Caco-2 (cell line): ENCODE measurements around the gene P3H2. TPM values are rescaled to one million over a fixed set of nuclear protein-coding genes. Genes with fewer than 3 reads are reported as not detected.
"Not testable (repeated sequence)": the region's sequence is repeated elsewhere in the genome, so short reads cannot be mapped to it uniquely, and the experiment has no call there.

Experiments
- BruUV-seq: library from RNA; stranded (reverse); fragments of 400-500 nt; replicated peaks from 2 replicates; lab custom pipeline; 2021; lab: Mats Ljungman, UMichigan
- CTCF ChIA-PET: fragments of 300-600 bp; sonication (Branson Sonifier 250); formaldehyde crosslinking; loops from one replicate; lab custom pipeline; 2022; ENCODE audit warnings: antibody characterized with exemption; lab: Charles Lee
- POLR2A ChIA-PET: fragments of 300-600 bp; sonication (Branson Sonifier 250); formaldehyde crosslinking; loops from one replicate; lab custom pipeline; 2022; ENCODE audit warnings: antibody characterized with exemption; lab: Charles Lee
- DNase-seq, 2 experiments: peaks; one replicate each; pipeline versions ENCODE4 v3.0.0 to v3.0.0-alpha.2; 2020 to 2022
- H3K27me3 ChIP-seq: replicated peaks from 2 replicates; pipeline ENCODE4 v1.6.0; 2011; ENCODE audit warnings: low read length; ENCODE audit not compliant: control insufficient read depth, insufficient read depth
- H3K36me3 ChIP-seq: 2 replicates; pipeline ENCODE4 v1.5.1; 2011; ENCODE audit warnings: low read length; ENCODE audit not compliant: control insufficient read depth, insufficient read depth
- H3K4me1 ChIP-seq: fragments of 250-450 bp; sonication (Bioruptor Pico); 2 replicates; pipeline ENCODE4 v1.5.1; 2020; ENCODE audit warnings: mild to moderate bottlenecking
- H3K4me3 ChIP-seq: 2 replicates; pipeline ENCODE4 v1.5.1; 2011; ENCODE audit warnings: low read depth, mild to moderate bottlenecking, control low read depth, low read length
- H3K9me3 ChIP-seq: fragments of 250-450 bp; sonication (Bioruptor Pico); 2 replicates; pipeline ENCODE4 v1.5.1; 2020; ENCODE audit warnings: mild to moderate bottlenecking, moderate library complexity
- H3K27ac Mint-ChIP-seq: one replicate; pipeline ENCODE4 v1.8.0; 2022; ENCODE audit warnings: mixed read lengths; ENCODE audit not compliant: unreplicated experiment
- H3K27me3 Mint-ChIP-seq: one replicate; pipeline ENCODE4 v1.8.0; 2022; ENCODE audit warnings: mixed read lengths; ENCODE audit not compliant: insufficient read depth, unreplicated experiment
- H3K36me3 Mint-ChIP-seq: one replicate; pipeline ENCODE4 v1.8.0; 2022; ENCODE audit warnings: mild to moderate bottlenecking, mixed read lengths; ENCODE audit not compliant: insufficient read depth, unreplicated experiment
- H3K4me1 Mint-ChIP-seq: one replicate; pipeline ENCODE4 v1.8.0; 2022; ENCODE audit warnings: low read depth, mixed read lengths; ENCODE audit not compliant: unreplicated experiment
- H3K4me3 Mint-ChIP-seq: one replicate; pipeline ENCODE4 v1.8.0; 2022; ENCODE audit warnings: mild to moderate bottlenecking, moderate library complexity, mixed read lengths; ENCODE audit not compliant: unreplicated experiment
- H3K9me3 Mint-ChIP-seq: one replicate; pipeline ENCODE4 v1.8.0; 2022; ENCODE audit warnings: mixed read lengths; ENCODE audit not compliant: unreplicated experiment
- CTCF ChIP-seq, 2 experiments: fragments of 200-600 bp in 1 of 2; IDR thresholded peaks; 1 replicate in 1 of 2; 2 replicates in 1 of 2; pipeline versions ENCODE4 v1.5.1 to v1.8.0; 2011 to 2022; ENCODE audit warnings: antibody characterized with exemption in 1 of 2, control low read depth in 1 of 2, inconsistent platforms in 1 of 2, low read depth in 1 of 2, low read length in 1 of 2, mild to moderate bottlenecking in 1 of 2, moderate library complexity in 1 of 2; ENCODE audit not compliant: insufficient read depth in 1 of 2, severe bottlenecking in 1 of 2, unreplicated experiment in 1 of 2
- intact Hi-C: fragments of 100-400 bp; cut with micrococcal nuclease; formaldehyde crosslinking; loops from one replicate; pipeline ENCODE4 v1.10.0; 2022; ENCODE audit not compliant: unreplicated experiment
- total RNA-seq: library from RNA; stranded (reverse); gene quantifications from 2 replicates; pipeline ENCODE4 v1.2.3, GENCODE V29; 2022

The P3H2 gene
- total RNA-seq, 1 experiment from 2014 or later = 55.8 TPM

GRCh38 chr3:189961522-189962161 is 159.1 kb downstream of the P3H2 start:
- H3K4me1 Mint-ChIP-seq = no peaks in the 10 kb centered on the region
- POLR2A ChIA-PET = no interaction called here
- no peaks in the 10 kb centered on the region for H3K36me3 ChIP-seq

GRCh38 chr3:189961086-189961485 is 159.6 kb downstream of the P3H2 start:
- H3K9me3 ChIP-seq, H3K4me3 Mint-ChIP-seq, H3K9me3 Mint-ChIP-seq, DNase-seq, H3K27me3 Mint-ChIP-seq, H3K27me3 ChIP-seq, POLR2A ChIA-PET, H3K27ac Mint-ChIP-seq, H3K4me3 ChIP-seq, H3K4me1 Mint-ChIP-seq, H3K4me1 ChIP-seq, H3K36me3 ChIP-seq, BruUV-seq: not testable (repeated sequence)
- CTCF ChIA-PET = interaction anchor here (0.5 to 2.2 kb wide), 14 partner anchors 11 to 568 kb away, joined by 3 to 13 read pairs (median 3); partner anchors contain the start of genes CLDN1 and P3H2
- intact Hi-C loops = loop anchor here (1.0 kb wide), 4 partner anchors 241 to 463 kb away; partner anchors contain the start of gene CLDN1
- H3K36me3 Mint-ChIP-seq = peaks cover 54% of the 10 kb centered on the region

More at GRCh38 chr3:189961522-189962161, 159.1 kb downstream of the P3H2 start:
- Mint-ChIP-seq H3K27me3 (no peaks in the 10 kb centered on the region), H3K4me3 (no peak overlapping the region), H3K36me3 (peaks cover 56% of the 10 kb centered on the region), H3K9me3 (no peaks in the 10 kb centered on the region), H3K27ac (no peak overlapping the region)
- TF ChIP-seq CTCF (IDR thresholded peaks at IDR 0.05; ENCODE audit: insufficient read depth in 1 of 2, low read depth in 1 of 2, low read length in 1 of 2, severe bottlenecking in 1 of 2, unreplicated experiment in 1 of 2) = peak; percentile 82 to 90
- intact Hi-C loops = loop anchor here (1.0 kb wide), 4 partner anchors 241 to 463 kb away; partner anchors contain the start of gene CLDN1
- Histone ChIP-seq H3K4me3 (no peak overlapping the region), H3K4me1 (no peaks in the 10 kb centered on the region), H3K9me3 (no peaks in the 10 kb centered on the region), H3K27me3 (no peaks in the 10 kb centered on the region)
- CTCF ChIA-PET = interaction anchor here (0.5 to 2.2 kb wide), 15 partner anchors 11 to 568 kb away, joined by 3 to 13 read pairs (median 3); partner anchors contain the start of genes CLDN1 and P3H2
- BruUV-seq = no TSS peak
- peak; percentile 61 to 79 for DNase-seq

GRCh38 chr3:189954733-189955665 is 165.7 kb downstream of the P3H2 start:
- Mint-ChIP-seq H3K27ac (no peak overlapping the region), H3K27me3 (no peaks in the 10 kb centered on the region), H3K4me3 (no peak overlapping the region), H3K9me3 (no peaks in the 10 kb centered on the region), H3K4me1 (no peaks in the 10 kb centered on the region), H3K36me3 (peaks cover 12% of the 10 kb centered on the region)
- H3K36me3 ChIP-seq = no peaks in the 10 kb centered on the region
- H3K9me3 ChIP-seq = no peaks in the 10 kb centered on the region
- H3K4me3 ChIP-seq = no peak overlapping the region
- no TSS peak for BruUV-seq
- intact Hi-C loops = no loop called here
- no peaks in the 10 kb centered on the region for H3K27me3 ChIP-seq
- TF ChIP-seq CTCF (IDR thresholded peaks at IDR 0.05; ENCODE audit: insufficient read depth in 1 of 2, low read depth in 1 of 2, low read length in 1 of 2, severe bottlenecking in 1 of 2, unreplicated experiment in 1 of 2) = no peak
- ChIA-PET CTCF (no interaction called here), POLR2A (no interaction called here)
- DNase-seq = no peak
- no peaks in the 10 kb centered on the region for H3K4me1 ChIP-seq
